ENCODE measurements around the gene AFG1L.
"Not testable (repeated sequence)": the region's sequence is repeated elsewhere in the genome, so short reads cannot be mapped to it uniquely, and the experiment has no call there.

AFG1L gene

DNA sequence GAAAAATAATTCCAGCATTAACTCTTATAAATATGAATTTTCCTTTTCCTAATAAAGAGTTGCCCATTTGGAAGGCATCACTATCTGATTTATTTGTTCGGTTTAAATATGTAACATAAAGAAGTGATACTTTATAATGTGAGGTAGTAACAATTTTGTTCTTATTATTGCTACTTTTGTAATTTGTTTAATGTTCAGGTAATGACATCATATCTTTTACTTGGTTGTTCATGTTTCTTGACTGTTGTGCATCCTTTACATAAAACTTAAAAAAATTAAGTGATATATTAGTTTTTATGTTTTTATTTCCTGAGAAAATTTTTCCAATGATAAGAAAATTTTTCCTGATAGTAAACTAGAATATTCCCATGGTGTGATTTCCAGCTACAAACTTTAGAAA lies 124.6 kb downstream of the AFG1L start:
- no peak for DNase-seq

DNA sequence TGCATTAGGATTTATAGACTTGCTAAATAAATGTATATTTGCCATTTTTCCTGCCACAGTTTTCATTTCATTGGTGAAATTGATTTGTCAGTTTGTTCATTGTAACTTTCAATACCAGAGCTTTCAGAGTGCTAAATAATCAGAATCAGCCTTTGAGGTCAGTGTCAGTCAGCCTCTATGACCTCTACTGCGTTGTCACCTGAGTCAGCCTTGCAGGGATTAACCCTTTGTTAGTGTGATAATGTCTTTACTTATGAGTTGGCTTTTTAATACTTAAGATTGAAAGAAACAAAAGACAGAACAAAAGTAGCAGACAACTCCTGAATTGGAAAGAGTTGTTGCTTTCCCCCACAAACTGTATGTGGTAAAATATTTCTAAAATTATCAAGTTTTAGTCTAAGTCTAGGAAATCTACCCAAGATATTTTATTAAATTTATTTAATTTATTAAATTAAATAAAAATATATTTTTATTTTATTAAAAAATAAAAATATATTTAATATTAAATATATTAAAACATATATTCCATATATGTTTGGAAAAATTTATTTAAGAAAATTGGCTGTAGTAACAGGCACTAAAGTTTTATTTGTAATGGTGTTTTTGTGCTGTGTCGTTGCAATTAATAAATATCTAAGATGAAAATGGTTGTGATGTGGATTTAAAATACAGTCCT lies 125.2 kb downstream of the AFG1L start:
- no peak for DNase-seq

DNA sequence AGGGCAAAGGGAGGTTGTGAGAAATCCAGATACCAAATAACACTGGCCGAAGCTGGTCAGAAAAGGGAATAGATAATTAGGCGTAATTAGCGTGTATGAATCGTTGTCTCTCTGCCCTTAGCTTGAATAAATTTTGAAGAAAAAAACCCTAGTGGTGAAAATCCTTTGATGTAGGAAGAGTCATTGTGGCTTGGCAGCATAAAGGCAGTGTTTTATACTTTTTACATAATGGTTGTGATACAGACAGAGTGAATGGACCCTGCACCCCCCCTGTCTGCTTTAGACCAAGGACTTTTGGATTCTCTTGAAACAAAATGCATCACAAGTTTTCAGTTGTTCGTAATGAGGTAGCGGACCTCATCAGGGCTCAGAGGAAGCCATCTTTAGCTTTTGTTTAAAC lies 126.5 kb downstream of the AFG1L start:
- no peak for DNase-seq

DNA sequence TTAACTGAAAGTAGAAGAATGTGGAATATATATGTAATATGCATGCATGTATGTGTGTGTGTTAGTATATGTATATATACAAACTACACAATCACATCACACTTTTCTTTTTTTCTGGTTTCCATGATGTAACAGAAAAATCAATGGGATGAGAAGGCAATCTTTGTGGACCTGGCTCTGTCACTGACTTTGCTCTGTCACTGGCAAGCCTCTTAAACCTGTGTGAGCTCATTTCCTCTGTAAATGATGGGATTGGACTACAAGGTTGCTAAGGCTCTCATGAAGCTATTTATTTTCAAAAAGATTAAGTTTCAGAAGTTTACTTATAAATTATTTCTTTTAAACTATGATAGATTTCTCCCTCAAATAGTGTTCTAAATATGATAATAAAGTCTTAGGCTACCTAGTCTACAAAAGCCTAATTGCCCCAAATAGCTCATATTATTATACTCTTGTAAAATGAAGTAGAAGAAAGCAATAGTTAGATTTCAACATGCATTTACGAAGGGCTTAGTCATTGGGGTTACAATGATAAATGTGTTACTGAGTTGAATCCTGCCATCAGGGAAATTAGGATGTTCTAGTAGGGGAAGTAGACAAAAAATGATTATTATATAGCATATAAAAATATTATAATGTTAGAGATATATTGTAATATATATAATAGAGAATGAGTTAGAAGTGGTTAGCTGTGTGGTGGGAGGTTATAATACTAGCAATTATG lies 129.3 kb downstream of the AFG1L start:
- DNase-seq, result no peak

DNA sequence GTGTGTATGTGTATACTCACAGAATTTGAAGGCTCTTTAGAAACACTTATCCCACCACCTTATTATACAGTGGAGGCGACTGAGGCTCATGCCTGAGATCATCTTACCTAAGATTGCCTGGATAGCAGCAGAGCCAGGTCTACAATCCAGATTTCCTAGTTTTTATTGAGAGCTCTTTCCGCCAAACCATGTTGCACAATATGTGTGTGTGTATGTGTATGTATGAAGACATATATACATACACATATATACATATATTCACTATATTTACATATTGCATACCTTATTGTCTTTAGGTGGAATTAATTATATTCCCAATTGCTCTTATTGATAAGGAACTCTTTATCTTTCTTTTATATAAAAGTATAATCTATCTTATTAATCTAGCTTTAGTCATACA lies 130.6 kb downstream of the AFG1L start:
- no peak for DNase-seq

DNA sequence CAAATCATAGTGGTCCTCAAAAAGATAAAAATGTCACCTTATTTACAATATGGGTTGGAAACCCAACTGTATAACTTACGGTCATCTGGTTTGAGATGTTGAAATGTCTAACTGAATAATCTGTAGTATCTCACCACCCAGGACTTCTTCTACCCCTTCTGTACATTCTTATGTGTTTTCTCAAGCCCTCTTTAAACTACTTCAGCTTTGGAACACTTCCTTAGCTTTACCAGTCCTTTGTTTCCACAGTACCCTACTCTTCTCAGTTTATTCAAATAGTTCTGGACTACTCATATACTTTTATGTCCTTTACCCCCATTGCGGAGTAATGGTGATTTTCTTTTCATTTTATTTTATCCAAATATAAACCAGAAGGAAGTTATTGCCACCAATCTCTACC lies 137.3 kb downstream of the AFG1L start:
- no peak for DNase-seq

DNA sequence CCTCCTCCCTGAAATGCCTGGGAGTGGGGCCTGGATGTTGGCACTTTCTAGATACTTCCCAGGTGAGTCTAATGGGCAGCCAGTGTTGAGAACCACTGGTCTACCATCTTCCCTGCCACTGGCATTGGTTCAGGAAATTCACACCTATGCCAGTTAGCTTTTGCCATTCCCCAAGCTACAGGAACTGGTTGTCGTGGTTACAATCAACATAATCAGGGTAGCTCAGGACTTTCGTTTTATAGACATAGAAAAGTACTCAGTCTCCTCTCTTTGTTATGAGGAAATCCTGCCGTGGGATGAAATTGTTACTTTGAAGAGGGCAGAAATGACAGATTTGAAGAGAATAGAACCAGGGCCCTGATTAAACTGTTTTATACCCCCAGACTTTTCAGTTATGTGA lies 137.9 kb downstream of the AFG1L start:
- no peak for DNase-seq

DNA sequence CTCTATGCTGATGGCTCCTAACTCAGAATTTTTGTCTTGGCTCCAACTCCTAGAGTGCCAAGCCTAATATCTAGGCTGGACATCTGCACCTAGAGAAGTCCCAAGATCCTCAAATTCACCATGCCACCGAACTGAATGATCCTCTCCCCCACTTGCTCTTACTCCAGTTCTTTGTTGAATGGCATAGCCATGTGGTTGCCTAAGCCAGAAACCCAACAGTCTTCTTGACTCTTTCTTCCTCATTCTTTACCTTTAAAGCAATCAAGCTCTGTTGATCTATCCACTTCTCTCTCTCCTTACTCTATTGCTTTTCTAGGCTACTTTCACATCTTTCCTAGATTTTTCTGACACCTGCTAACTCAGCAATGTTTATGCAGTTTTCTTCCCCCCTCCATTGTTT lies 139.4 kb downstream of the AFG1L start:
- DNase-seq, result no peak

DNA sequence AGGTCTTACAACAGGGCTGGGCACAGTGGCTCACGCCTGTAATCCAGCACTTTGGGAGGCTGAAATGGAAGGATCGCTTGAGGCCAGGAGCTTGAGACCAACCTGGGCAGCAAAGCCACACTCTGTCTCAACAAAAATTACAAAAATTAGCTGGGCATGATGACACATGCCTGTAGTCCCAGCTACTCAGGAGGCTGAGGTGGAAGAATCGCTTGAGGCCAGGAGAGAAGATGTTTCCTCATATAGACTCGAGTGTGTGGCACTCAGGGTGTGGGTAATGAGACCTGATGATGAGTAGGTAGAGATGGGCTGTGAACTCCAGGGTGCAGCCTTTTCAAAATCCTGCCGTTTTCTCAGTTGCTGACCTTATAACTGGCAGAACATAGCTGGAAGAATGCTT lies 140.5 kb downstream of the AFG1L start:
- no peak for DNase-seq

DNA sequence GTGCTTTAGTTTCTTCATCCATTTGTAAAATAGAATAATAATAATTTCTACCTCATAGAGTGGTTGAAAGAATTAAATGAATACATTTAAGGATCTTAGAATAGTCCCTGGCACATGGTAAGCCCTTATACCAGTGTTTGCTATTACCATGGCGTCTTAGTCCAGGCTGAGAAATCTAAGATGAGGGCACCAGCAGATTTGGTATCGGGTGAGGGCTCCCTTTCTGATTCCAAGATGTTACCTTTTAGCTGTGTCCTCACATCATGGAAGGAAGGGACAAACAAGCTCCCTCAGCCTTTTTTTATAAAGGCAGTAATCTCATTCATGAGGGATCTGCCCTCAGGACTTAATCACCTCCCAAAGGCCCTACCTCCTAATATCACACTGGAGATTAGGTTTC lies 141.9 kb downstream of the AFG1L start:
- DNase-seq, result no peak

DNA sequence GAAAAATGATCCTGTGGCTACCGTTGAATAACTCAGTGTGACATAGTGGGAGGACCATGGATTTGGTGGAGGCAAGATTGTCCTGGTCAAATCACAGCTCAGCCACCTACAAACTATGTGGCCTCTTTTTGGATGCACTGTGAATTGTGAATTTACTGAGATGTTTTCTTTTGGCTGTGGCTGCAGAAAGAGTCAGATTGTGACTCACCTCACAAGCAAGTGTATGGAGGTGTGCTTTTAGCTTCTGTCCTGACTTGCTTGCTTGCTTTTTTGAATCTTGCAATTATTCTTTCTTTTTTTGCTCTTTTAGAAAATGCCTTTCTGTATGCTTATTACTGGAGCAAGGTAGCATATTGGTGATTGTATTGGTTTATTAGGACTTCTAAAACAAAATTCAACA lies 143.0 kb downstream of the AFG1L start:
- no peak for DNase-seq

DNA sequence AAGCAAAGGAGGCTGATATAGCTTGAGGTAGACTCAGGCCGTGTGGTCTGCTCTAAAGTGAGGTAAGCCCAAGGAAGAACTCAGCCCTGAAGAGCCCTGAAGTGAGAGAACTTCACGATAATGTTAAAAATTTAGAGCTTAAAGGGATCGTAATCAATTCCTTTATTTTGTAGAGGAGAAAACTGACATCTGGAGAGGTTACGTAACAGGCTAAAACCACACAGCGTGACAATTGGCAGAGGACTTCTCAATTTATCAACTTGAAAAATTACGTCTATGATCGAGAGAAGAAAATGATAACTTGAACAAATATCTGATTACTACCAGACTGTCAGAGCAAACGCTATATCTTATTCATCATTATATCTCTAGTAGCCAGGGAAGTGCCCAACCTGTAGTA lies 144.1 kb downstream of the AFG1L start:
- DNase-seq, result no peak

DNA sequence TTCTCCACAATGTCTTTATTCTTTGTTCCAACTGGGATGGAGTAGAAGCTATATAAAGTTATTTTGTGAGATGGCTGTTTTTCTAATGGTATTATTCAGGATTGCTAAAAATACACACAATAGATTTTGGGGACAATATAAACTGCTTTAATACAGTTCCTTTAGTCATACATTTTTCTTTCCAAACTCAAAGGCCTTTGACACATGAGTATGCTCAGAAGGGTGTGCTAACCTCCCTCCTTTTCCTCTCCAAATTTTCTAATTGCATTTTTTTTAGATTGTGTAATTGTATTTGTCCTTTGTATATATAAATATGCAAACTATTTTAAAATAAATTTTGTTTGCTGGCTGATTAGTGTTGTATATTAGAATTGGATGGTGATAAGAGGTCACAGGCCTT lies 146.3 kb downstream of the AFG1L start:
- no peak for DNase-seq

DNA sequence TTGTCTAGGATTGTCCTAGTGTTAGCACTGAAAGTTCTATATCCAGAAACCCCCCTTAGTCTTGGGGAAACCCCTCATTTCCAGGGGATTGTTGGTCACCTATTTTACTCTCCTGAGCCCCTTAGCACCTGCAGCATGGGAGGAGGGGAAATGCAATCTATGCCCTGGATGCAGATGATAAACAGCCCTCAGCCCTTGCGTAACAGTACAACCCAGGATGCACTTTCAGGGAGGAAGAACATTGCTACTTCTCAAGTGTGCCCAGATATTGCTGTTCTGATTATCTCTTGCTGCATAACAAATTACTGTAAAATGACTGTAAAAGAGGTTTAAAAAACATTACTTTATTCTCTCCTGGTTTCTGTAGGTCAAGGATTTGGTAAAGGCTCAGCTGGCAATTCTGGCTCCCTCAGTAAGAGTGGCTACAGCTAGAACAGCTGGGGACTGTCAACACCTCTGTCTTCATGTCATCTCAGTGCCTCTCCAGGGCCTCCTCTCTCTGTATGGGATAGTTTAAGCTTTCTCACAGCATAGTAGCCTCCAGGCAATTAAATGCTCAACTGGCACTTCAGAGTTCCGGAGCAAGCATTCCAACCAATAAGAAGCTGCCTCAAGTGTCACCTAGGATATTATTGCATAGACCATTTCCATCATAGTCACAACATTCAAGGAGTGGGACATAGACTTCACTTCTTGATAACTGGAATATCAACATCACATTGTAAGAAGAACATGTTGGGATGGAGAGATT lies 148.1 kb downstream of the AFG1L start:
- no peak for DNase-seq

DNA sequence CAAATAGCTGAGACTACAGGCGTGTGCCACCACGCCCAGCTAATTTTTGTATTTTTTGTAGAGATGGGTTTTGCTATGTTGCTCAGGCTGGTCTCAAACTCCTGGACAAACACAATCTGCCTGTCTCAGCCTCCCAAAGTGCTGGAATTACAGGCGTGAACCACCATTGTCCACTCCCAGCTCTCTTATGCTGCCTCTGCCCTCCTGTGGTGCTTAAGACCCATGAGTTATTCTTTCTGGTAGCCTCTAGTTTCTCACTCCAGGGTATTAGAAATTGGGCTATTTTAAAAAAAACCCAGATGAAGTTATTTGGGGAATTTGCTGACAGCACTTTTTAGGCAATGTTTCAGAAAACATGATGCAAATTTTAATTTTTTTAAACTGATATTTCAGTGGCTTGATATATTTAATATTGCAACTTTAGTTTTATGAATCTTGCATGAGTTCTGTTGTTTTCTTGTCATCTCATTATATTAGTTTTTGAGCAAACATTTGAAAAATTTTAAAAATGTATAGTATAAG lies 151.8 kb downstream of the AFG1L start:
- no peak for DNase-seq

DNA sequence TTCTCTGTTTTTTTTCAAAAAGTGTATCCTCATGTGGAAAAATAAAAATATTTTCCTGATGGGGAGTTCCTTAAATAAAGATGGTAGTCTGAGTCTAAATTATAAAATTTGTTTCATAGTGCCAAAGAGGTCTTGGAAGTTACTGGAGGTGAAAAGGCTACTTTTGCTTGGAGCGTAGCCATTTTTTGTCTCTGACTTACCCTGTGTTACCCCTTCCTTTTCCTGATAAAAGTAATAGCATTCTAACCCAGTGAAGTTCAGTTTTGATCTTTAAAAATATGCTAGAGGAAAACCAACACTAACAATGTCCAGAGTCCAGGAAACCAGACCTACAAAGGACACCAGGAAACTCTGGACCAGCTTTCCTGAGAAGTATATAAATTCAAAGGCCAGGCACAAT lies 153.6 kb downstream of the AFG1L start:
- no peak for DNase-seq

DNA sequence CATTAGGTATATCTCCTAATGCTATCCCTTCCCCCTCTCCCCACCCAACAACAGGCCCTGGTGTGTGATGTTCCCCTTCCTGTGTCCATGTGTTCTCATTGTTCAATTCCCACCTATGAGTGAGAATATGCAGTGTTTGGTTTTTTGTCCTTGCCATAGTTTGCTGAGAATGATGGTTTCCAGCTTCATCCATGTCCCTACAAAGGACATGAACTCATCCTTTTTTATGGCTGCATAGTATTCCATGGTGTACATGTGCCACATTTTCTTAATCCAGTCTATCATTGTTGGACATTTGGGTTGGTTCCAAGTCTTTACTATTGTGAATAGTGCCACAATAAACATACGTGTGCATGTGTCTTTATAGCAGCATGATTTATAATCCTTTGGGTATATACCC lies 154.9 kb downstream of the AFG1L start:
- DNase-seq, result not testable (repeated sequence)

DNA sequence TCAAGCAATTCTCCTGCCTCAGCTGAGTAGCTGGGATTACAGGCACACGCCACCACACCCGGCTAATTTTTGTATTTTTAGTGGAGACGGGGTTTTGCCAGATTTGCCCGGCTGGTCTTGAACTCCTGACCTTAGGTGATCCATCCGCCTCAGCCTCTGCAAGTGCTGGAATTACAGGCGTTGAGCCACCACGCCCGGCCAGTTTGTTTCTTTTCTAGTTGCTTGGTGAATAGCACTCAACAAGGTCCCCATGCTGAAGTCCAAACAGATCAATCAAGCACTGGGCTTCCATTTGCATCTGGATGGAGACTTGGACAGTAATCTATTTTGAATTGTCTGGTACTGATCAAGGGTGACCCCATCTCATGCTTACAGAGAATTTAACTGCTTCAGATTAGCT lies 157.0 kb downstream of the AFG1L start:
- DNase-seq, result no peak

DNA sequence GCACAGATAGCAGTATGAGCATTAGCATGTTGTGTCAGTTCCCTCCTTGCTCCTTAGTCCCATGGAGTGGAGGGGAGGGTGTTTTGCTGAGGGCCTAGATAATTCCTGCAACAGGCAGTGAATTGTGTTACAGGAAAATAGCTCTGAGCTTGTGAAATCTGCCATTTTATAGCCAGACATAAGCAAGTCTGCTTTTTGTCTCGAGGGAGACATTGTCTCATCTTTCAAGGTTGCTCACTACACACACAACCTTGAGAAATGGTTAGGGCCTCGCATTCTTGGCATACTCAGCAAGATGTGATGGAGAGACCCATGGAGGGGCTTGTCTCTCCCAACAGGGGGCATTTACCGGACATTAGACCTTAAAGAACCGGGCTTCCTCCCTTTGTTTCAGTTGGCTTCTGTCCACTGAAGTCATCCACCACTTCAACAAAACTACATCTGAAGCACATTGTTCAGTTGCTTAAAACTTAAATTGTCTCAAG lies 157.9 kb downstream of the AFG1L start:
- no peak for DNase-seq

DNA sequence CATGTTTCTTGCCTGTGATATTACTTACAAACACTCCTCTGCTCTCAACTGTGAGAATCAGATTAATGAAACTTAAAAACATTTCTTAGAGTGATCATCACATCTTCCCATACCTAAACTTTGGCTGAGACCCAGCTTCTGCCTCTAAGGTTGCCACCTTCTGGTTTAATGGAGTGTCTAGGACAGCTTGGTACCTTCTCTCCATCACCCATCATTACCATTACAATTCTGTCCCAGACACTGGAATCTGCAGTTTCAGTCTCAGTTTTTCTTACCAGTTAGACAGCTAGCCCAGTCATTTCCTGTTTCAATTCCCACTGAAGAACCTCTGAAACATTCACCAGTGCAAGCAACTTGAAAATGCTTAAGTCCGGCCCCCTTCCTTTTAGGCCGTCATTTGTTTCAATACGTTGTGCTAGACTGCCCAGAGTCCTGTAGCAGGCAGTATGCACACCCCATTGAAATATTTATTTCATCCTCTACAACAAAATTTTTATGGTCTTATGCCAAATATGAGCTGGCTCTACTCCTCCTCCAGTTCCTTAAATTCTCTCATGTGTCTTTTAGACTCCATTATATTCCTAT lies 158.8 kb downstream of the AFG1L start:
- DNase-seq, result no peak

DNA sequence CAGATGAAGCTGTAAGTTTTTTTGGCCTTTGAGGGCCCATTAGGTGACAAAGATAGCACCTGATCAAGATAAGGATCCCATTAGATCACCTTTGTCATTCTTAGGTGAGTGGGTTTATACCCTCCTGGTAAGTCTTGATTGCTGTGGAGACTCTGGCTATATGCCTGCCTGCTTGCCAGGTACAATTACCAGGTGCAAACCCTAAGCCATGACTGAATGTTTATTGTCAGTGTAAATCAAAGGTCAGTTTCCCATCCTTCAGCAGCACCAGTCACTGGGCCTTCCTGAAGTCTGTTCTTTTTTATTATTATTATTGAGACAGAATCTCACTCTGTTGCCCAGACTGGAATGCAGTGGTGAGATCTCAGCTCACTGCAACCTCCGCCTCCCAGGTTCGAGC lies 159.5 kb downstream of the AFG1L start:
- DNase-seq, result no peak

DNA sequence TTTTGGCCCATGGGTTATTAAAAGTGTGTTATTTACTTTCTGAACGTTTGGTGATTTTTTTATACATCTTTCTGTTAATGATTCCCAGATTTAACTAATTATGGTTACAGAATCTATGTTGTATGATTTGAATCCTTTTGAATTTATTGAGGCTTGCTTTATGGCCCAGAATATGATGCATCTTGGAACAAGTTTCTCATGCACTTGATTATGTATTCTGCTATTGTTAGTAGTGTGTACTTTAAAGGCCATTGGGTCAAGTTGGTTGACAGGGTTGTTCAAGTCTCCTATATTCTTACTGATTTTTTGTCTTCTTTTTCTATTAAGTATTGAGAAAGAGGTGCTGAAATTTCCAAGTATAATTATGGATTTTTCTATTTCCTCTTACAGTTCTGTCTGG lies 160.8 kb downstream of the AFG1L start:
- no peak for DNase-seq

DNA sequence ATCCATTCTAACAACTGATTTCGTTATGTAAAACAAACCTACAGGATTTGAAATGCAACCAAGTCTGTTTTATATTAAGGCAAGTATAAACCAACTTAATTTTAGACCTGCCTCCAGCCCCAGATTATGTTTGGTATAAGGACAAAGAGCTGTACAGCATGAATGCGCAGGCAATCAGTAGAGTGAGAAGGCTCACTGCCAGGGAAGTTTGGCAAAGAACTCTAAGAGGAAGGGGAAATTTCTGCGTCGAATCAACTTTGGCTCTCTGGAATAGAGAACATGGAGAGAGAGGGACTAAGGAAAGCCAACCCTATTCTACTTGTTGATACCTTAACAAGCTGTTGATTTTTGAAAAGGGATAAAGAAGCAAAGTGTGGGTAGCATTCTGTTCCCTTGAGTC lies 168.9 kb downstream of the AFG1L start:
- no peak for DNase-seq
